SK-N-SH (cell line): ENCODE results near the gene CDK1. TPM values are rescaled to one million over a fixed set of nuclear protein-coding genes. Genes with fewer than 3 reads are reported as not detected.

Experiments used
- CTCF ChIA-PET: fragments of 300-600, 350-600 bp; formaldehyde crosslinking; extraction: SDS; loops from one replicate; lab custom pipeline; 2021; lab: Yijun Ruan, JAX
- POLR2A ChIA-PET: fragments of 350-600 bp; sonication (Branson Sonifier 250); formaldehyde crosslinking; extraction: SDS; loops from one replicate; lab custom pipeline; 2020; ENCODE audit warnings: antibody characterized with exemption, inconsistent platforms; lab: Yijun Ruan, JAX
- DNase-seq: peaks from one replicate; pipeline ENCODE4 v3.0.0; 2012
- H2AFZ ChIP-seq: fragments of 200-600 bp; sonication (generic); 2 replicates; pipeline ENCODE4 v1.8.1; 2016; ENCODE audit warnings: antibody characterized with exemption, mild to moderate bottlenecking, low read depth
- H3F3A ChIP-seq: fragments of 200-600 bp; sonication (generic); replicated peaks from 2 replicates; pipeline ENCODE3; 2016; ENCODE audit warnings: antibody characterized with exemption, mild to moderate bottlenecking; ENCODE audit not compliant: insufficient read depth
- H3K27ac ChIP-seq, 2 experiments: fragments of 200-500 bp in 1 of 2; fragments of 200-600 bp in 1 of 2; sonication (Bioruptor generic) in 1 of 2; sonication (generic), shearing (Covaris generic) in 1 of 2; 2 replicates each; pipeline versions ENCODE4 v1.5.1 to v1.6.1; 2014 to 2016; ENCODE audit warnings: low read depth in 2 of 2, inconsistent platforms in 1 of 2, low read length in 1 of 2, mild to moderate bottlenecking in 1 of 2, mixed read lengths in 1 of 2
- H3K27me3 ChIP-seq: fragments of 200-600 bp; sonication (generic), shearing (Covaris generic); 2 replicates; pipeline ENCODE4 v1.6.1; 2016; ENCODE audit warnings: mixed run types; ENCODE audit not compliant: insufficient read depth
- H3K36me3 ChIP-seq, 2 experiments: fragments of 200-500 bp in 1 of 2; fragments of 200-600 bp in 1 of 2; sonication (Bioruptor generic) in 1 of 2; sonication (generic) in 1 of 2; replicated peaks in 1 of 2; 2 replicates each; pipeline versions ENCODE3 to v1.5.1; 2014 to 2016; ENCODE audit warnings: low read length in 1 of 2, mild to moderate bottlenecking in 1 of 2; ENCODE audit not compliant: insufficient read depth in 2 of 2, control insufficient read depth in 1 of 2
- H3K4me1 ChIP-seq, 2 experiments: fragments of 200-500 bp in 1 of 2; fragments of 200-600 bp in 1 of 2; sonication (Bioruptor generic) in 1 of 2; sonication (generic), shearing (Covaris generic) in 1 of 2; 2 replicates each; pipeline versions ENCODE4 v1.5.1 to v1.6.1; 2014 to 2016; ENCODE audit warnings: low read depth in 1 of 2, low read length in 1 of 2, mixed run types in 1 of 2; ENCODE audit not compliant: insufficient read depth in 2 of 2, control insufficient read depth in 1 of 2
- H3K4me2 ChIP-seq: fragments of 200-600 bp; sonication (generic), shearing (Covaris generic); 2 replicates; pipeline ENCODE4 v1.6.1; 2017; ENCODE audit warnings: mixed run types
- H3K4me3 ChIP-seq, 2 experiments: fragments of 200-500 bp in 1 of 2; fragments of 200-600 bp in 1 of 2; sonication (Bioruptor generic) in 1 of 2; sonication (generic), shearing (Covaris generic) in 1 of 2; 2 replicates each; pipeline versions ENCODE4 v1.5.1 to v1.8.1; 2014 to 2016; ENCODE audit warnings: low read depth in 2 of 2, inconsistent platforms in 1 of 2, low read length in 1 of 2, mild to moderate bottlenecking in 1 of 2, mixed read lengths in 1 of 2, moderate library complexity in 1 of 2
- H3K79me2 ChIP-seq: fragments of 200-600 bp; sonication (generic); 2 replicates; pipeline ENCODE4 v1.8.1; 2017; ENCODE audit warnings: mild to moderate bottlenecking; ENCODE audit not compliant: insufficient read depth
- H3K9ac ChIP-seq: fragments of 200-600 bp; sonication (generic); 2 replicates; pipeline ENCODE4 v1.6.1; 2017; ENCODE audit warnings: mixed run types
- H3K9me2 ChIP-seq: fragments of 200-600 bp; sonication (generic); 2 replicates; pipeline ENCODE4 v1.6.1; 2017; ENCODE audit warnings: mixed run types
- H3K9me3 ChIP-seq: fragments of 200-600 bp; sonication (generic); 2 replicates; pipeline ENCODE4 v1.6.1; 2017; ENCODE audit warnings: mixed run types, mild to moderate bottlenecking, moderate library complexity
- H4K20me1 ChIP-seq: fragments of 200-600 bp; sonication (generic); 2 replicates; pipeline ENCODE4 v1.6.1; 2017; ENCODE audit warnings: mild to moderate bottlenecking, mixed run types; ENCODE audit not compliant: insufficient read depth
- CHD2 ChIP-seq: fragments of 150-350 bp; IDR thresholded peaks from 2 replicates; pipeline ENCODE4 v1.6.1; 2018; ENCODE audit warnings: low read length; ENCODE audit not compliant: partially characterized antibody
- ELF1 ChIP-seq: IDR thresholded peaks from 2 replicates; pipeline ENCODE4 v1.4.0; 2012
- FOSL2 ChIP-seq: IDR thresholded peaks from 2 replicates; pipeline ENCODE4 v1.4.0; 2012; ENCODE audit warnings: low read depth, mild to moderate bottlenecking, moderate library complexity, borderline replicate concordance
- FOXJ3 ChIP-seq: sonication (generic); formaldehyde crosslinking; IDR thresholded peaks from 2 replicates; pipeline ENCODE4 v1.5.1; 2020; ENCODE audit warnings: mild to moderate bottlenecking, missing genetic modification reagents
- GABPA ChIP-seq: IDR thresholded peaks from 2 replicates; pipeline ENCODE4 v1.4.0; 2012; ENCODE audit warnings: low read depth, mild to moderate bottlenecking
- JUND ChIP-seq: IDR thresholded peaks from 2 replicates; pipeline ENCODE4 v1.4.0; 2012
- MEF2A ChIP-seq: IDR thresholded peaks from 2 replicates; pipeline ENCODE4 v1.4.0; 2012; ENCODE audit warnings: low read depth, borderline replicate concordance
- MXI1 ChIP-seq: IDR thresholded peaks from 2 replicates; pipeline ENCODE4 v1.6.1; 2012; ENCODE audit warnings: mild to moderate bottlenecking, low read depth, low read length, improper control_type of control experiment
- NFIC ChIP-seq: IDR thresholded peaks from 2 replicates; pipeline ENCODE4 v1.4.0; 2012; ENCODE audit warnings: borderline replicate concordance
- NRF1 ChIP-seq: IDR thresholded peaks from 2 replicates; pipeline ENCODE4 v1.6.1; 2012; ENCODE audit warnings: low read depth, mild to moderate bottlenecking, low read length
- POLR2AphosphoS5 ChIP-seq: IDR thresholded peaks from 2 replicates; pipeline ENCODE4 v1.6.1; 2012; ENCODE audit warnings: low read depth, low read length
- RAD21 ChIP-seq: IDR thresholded peaks from 2 replicates; pipeline ENCODE4 v1.6.1; 2012; ENCODE audit warnings: mild to moderate bottlenecking, low read length
- RXRA ChIP-seq: IDR thresholded peaks from 2 replicates; pipeline ENCODE4 v1.4.0; 2012; ENCODE audit warnings: low read depth, mild to moderate bottlenecking, borderline replicate concordance
- SIN3A ChIP-seq: IDR thresholded peaks from 2 replicates; pipeline ENCODE4 v1.6.1; 2012; ENCODE audit warnings: low read depth, mild to moderate bottlenecking, low read length, moderate library complexity, borderline replicate concordance
- SMC3 ChIP-seq: IDR thresholded peaks from 2 replicates; pipeline ENCODE4 v1.6.1; 2012; ENCODE audit warnings: low read depth, low read length, improper control_type of control experiment
- TEAD4 ChIP-seq: IDR thresholded peaks from 2 replicates; pipeline ENCODE4 v1.4.0; 2012; ENCODE audit warnings: mild to moderate bottlenecking, borderline replicate concordance; ENCODE audit not compliant: insufficient read depth
- YY1 ChIP-seq: IDR thresholded peaks from 2 replicates; pipeline ENCODE4 v1.4.0; 2012; ENCODE audit warnings: low read depth, mild to moderate bottlenecking
- ZBTB33 ChIP-seq: IDR thresholded peaks from 2 replicates; pipeline ENCODE4 v1.4.0; 2012; ENCODE audit warnings: low read depth, borderline replicate concordance
- WGBS: methylation state at CpG from one replicate; pipeline ENCODE4 v1.1.6; 2017; ENCODE audit warnings: low lambda C conversion rate; 5-methylcytosine and 5-hydroxymethylcytosine counted together
- polyA plus RNA-seq, 3 experiments: library from polyadenylated mRNA; depleted of rRNA; stranded (reverse); fragments of >200 nt; gene quantifications; 2 replicates each; pipeline ENCODE4 v1.2.3, GENCODE V29; 2012
- TF ChIP-seq, protein P1 (sequence below): IDR thresholded peaks from 2 replicates; pipeline ENCODE4; 2012

Gene CDK1
- polyA plus RNA-seq, 1 of the 3 experiments (the other 2 are of a cell fraction), result 20.8 TPM

- no peak for DNase-seq
- Histone ChIP-seq H3K4me1 (peaks cover 0 to 9% of the 10 kb centered on the region in 2 experiments; a peak in 2 of 4 replicates), H3K9me2 (no peaks in the 10 kb centered on the region), H3K4me2 (no peak overlapping the region), H3K9me3 (no peaks in the 10 kb centered on the region), H2AFZ (no peak overlapping the region), H3K27me3 (no peaks in the 10 kb centered on the region), H3F3A (peaks cover 4% of the 10 kb centered on the region), H3K4me3 (no peak overlapping the region), H3K27ac (no peak overlapping the region), H4K20me1 (no peaks in the 10 kb centered on the region; the same call in 1 of the 2 replicates), H3K36me3 (peaks cover 43 to 47% of the 10 kb centered on the region in 2 experiments), H3K9ac (no peak overlapping the region)
- ChIA-PET CTCF (no interaction called here), POLR2A (interaction anchor here (1.1 kb wide), 1 partner anchor 17 kb away, joined by 3 read pairs; the partner anchor contains the start of gene CDK1)
- 95% methylated on average over 4 of the region's 4 CpGs for WGBS
- TF ChIP-seq MEF2A, result no peak
- TF ChIP-seq GABPA, result no peak
- TF ChIP-seq, protein P1, sequence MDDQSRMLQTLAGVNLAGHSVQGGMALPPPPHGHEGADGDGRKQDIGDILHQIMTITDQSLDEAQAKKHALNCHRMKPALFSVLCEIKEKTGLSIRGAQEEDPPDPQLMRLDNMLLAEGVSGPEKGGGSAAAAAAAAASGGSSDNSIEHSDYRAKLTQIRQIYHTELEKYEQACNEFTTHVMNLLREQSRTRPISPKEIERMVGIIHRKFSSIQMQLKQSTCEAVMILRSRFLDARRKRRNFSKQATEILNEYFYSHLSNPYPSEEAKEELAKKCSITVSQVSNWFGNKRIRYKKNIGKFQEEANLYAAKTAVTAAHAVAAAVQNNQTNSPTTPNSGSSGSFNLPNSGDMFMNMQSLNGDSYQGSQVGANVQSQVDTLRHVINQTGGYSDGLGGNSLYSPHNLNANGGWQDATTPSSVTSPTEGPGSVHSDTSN, result no peak
- no peak for TF ChIP-seq TEAD4
- TF ChIP-seq FOXJ3 (CRISPR knock-in tag), result no peak
- TF ChIP-seq POLR2AphosphoS5, result no peak
- no peak for TF ChIP-seq JUND
- no peak for TF ChIP-seq MXI1
- TF ChIP-seq YY1, result no peak
- no peak for TF ChIP-seq FOSL2
- TF ChIP-seq SMC3, result no peak
- no peak for TF ChIP-seq RAD21
- no peak for TF ChIP-seq RXRA
- TF ChIP-seq ZBTB33, result no peak
- no peak for TF ChIP-seq NFIC
- TF ChIP-seq SIN3A, result no peak
- TF ChIP-seq ELF1, result no peak
- no peak for TF ChIP-seq CHD2
- TF ChIP-seq NRF1, result no peak
- TF ChIP-seq, all 33 proteins: peak for 0
- H3K79me2 ChIP-seq, result peaks cover 42% of the 10 kb centered on the region
Measured at GRCh38 chr10:60794953-60795352, 16.7 kb downstream of the CDK1 start.
